ENCODE measurements around the gene KRT6A.
"Not testable (repeated sequence)": the region's sequence is repeated elsewhere in the genome, so short reads cannot be mapped to it uniquely, and the experiment has no call there.

Gene KRT6A

GRCh38 chr12:52524241-52524897, 31.3 kb upstream of the KRT6A start:
- no peak for DNase-seq

DNA sequence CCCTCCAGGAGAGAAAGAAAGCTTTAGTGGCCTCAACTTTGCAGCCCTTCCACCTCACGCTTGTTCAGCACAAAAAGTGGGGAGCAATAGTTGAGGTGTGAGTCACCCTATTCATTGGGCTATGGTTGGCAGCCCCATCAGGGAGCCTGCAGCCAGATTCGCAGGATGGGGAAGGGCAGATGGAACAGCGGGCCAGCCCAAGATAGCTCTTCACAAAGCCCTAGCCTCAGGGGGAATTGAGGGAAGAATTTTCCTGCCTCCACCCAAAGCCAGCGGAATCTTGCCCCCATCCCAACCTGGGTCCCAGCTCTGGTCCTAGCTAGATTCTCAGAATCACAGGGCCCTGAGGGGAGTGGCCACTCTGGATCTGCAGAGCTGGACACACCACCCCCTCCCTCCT, 30.8 kb upstream of the KRT6A start:
- DNase-seq, result no peak

- DNase-seq, result no peak
Measured at GRCh38 chr12:52522346-52523011, 29.4 kb upstream of the KRT6A start.

GRCh38 chr12:52521568-52522266, 28.7 kb upstream of the KRT6A start:
- no peak for DNase-seq

DNA sequence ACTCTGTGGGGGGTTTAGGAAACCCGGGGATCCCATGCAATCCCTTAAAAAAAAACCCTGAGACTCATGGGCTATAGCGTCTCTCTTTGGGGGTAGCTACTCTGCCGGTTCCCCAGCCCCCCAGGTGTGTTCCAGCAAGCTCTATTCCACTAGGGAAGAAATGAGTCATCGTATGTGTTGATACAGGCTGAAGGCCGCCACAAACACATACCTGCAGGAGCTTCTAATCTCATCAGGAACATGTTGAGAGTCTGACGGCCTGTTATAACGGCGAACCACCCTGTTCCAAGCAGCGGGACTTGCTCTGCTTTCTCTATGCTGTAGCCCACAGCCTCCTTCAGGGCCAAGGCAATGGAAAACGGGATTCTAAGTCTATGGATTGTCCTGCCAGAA, 28.1 kb upstream of the KRT6A start:
- DNase-seq, result no peak

GRCh38 chr12:52519826-52520662, 27.0 kb upstream of the KRT6A start, which contains the start of gene KRT5:
KRT5 (minus strand) TSS chr12:52520394; CDS start chr12:52520296, 98 bp downstream.
- DNase-seq, result no peak

- DNase-seq, result no peak
Measured at GRCh38 chr12:52519387-52519703, 26.3 kb upstream of the KRT6A start.

DNA sequence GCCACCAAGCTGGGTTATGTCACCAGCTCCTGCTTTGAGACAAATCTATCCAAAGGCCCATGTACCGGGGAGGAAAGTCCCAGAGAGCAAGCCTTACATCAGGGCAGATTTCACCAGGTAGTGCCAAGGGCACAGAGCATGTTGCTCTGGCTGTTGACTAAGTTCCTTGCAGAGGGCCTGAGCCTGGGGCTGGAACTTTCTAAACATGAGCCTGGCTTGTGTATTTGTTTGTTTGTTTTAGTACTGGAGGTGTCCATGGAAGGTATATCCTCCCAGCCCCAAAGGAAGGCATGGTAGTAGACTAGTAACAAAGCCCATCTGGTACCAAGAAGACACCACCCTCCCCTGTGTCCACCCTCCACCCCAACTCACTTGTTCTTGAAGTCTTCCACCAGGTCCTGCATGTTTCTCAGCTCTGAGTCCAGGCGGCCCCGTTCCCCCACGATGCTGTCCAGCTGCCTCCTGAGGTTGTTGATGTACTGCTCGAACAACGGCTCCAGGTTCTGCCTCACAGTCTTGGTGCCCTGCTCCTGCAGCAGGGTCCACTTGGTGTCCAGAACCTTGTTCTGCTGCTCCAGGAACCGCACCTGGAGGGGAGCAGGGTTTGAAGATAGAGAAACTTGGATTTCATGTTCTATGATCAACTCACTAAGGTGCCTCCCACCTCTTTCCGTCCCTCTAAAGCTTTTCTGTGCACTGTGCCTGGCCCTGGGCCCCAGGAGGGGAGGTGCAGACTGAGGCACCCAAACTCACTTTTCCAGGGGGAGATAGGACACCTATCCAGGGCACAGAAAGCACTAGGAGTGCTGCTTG, 25.7 kb upstream of the KRT6A start:
- no peak for DNase-seq

GRCh38 chr12:52517888-52518287, 24.8 kb upstream of the KRT6A start:
- no peak for DNase-seq

DNA sequence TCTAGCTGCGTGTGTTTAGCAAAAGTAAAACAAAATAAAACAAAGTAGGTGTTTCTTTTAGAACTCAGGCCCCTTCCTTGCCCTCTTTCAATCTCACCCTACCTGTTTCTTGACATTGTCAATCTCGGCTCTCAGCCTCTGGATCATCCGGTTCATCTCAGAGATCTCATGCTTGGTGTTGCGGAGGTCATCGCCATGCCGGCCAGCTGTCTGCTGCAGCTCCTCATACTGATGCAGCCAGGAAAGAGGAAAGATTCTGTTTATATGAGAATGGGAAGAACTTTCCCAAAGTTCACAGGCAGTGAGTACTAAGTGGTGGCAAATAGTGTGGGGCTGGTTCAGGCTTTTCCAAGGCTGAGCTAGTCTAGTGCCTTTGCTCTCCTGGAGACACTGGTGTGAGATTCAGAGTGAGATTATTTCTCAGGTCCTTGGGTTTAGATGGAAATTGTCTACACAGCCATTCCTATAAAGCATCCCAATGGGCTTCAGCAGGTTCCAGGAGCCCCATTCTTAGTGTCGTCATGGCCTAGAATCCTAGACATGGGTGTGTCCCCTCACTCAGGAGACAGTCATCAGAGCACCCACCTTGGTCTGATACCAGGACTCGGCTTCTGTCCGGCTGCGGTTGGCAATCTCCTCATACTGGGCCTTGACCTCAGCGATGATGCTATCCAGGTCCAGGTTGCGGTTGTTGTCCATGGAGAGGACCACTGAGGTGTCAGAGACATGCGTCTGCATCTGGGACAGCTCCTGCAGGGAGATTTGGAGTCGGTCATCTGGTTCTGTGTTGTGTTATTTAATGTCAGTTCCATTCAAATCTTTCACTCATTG, 24.2 kb upstream of the KRT6A start:
- DNase-seq, result no peak

DNA sequence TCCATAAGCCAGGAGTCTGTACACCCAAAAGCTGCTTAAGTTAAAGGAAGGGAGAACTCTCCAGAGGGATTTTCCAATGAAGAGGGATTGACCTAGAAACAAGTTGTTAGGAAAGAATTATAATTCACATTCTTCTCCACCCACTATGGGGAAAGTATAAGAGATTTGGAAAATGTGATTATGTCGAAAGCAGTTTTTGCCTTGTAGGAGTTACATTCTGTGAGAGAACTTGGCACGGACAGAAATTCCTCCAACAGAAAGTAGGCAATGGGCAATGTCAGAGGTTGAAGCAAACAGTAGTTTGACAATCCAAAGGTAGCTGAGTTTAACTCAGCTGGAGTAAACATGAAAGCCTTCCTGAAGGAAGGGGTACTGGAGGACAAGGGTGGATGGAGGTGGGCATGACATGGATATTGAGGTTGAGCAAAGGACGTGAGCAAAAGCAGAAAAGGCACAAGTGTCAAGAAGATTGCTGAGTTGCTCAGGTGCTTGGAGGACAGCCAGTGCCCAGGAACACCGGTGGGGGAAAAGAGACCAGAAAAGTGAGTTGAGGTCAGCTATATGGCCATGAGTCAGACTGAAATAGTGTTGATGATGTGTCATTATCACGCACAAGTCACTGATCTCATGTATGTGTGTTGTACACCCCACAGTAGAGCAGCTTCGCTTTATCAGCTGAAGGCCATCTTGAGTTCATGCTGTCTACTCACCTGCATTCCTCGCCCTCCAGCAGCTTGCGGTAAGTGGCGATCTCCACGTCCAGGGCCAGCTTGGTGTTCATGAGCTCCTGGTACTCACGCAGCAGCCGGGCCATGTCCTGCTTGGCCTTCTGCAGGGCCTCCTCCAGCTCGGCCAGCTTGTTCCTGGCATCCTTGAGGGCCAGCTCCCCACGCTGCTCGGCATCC, 23.1 kb upstream of the KRT6A start:
- no peak for DNase-seq

GRCh38 chr12:52515319-52515646, 22.2 kb upstream of the KRT6A start:
- DNase-seq, result no peak

GRCh38 chr12:52514471-52515318, 21.6 kb upstream of the KRT6A start:
- DNase-seq, result no peak

- no peak for DNase-seq
Measured at GRCh38 chr12:52513736-52514135, 20.7 kb upstream of the KRT6A start.

DNA sequence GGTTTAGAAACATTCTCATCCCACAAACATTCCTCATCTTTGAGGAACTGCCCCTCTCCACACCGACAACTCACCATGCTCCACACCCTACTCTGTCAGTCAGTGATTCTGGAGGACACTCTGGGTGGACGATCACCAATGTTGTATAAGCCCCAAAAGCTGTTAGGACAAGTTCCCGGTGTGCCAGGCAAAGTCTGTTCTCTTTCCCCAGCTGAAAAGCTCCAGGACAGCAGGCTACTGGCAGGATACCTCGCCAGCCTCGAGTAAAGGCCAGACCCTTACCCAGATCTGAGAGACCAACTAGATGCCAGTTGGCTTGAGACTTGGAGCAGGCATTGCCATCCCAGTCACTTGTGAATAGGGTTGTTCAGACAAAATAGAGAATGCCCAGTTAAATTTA, 15.2 kb upstream of the KRT6A start:
- DNase-seq, result no peak

GRCh38 chr12:52506858-52507715, 14.0 kb upstream of the KRT6A start:
- no peak for DNase-seq

- DNase-seq, result no peak
Measured at GRCh38 chr12:52502877-52503276, 9.8 kb upstream of the KRT6A start.

DNA sequence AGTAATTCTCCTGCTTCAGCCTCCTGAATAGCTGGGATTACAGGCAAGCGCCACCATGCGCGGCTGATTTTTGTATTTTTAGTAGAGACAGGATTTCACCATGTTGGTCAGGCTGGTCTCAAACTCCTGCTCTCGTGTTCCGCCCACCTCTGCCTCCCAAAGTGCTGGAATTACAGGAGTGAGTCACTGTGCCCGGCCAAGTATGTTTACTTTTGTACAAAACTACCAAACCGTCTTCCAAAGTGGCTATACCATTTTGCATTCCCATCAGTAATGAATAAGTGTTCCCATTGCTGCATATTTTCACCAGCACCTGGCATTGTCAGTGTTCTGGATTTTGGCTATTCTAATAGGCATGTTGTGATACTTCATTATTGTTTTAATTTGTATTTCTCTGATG, 8.4 kb upstream of the KRT6A start:
- no peak for DNase-seq

DNA sequence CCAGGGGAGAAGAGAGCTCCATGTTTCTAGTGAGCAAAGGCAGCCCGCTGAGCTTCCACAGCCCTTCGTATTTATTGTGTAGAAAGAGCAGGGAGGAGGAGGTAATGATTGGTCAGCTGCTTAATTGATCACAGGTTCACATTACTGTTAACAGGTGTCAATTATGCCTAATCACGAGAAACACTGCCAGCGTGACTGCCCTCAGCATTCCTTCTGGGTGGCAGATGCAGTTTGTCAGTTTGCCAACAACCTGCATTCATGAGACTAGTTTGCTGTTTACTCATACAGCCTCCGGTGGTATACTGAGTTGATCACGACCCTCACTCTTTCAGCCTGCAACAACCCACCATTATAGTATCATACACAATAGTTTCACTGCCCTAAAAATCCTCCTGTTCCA, 7.5 kb upstream of the KRT6A start:
- DNase-seq, result not testable (repeated sequence)
